GM19397 (cell line): ENCODE data around the gene UTS2R.
"Not testable (repeated sequence)": the region's sequence is repeated elsewhere in the genome, so short reads cannot be mapped to it uniquely, and the experiment has no call there.

ENCODE experiments used
- ATAC-seq: cut with Tn5 transposase; IDR thresholded peaks from one replicate; pipeline ENCODE4 v1.9.1; 2021; ENCODE audit warnings: mild to moderate bottlenecking, moderate library complexity; ENCODE audit not compliant: unreplicated experiment

UTS2R gene

DNA sequence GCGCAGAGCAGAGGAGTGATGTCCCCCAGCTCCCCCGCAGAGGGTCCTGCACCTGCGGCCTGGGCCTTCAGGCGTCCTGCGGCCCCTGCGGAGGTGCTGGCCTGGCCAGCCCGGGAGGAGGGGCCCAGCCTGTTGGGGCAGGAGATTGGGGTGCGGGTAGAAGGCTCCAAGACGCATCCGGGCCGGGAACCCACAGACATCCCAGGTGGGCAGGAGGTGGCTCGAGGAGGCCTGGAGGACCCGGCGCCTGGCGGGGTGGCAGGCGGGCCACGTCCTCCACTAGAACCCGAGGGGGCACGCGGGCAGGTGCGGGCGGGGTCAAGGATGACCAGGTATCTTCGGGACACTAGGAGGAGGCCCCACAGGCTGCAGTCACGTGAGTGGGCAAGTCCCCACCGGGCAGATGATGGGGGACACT lies 37.4 kb upstream of the UTS2R start:
- ATAC-seq = no peak

DNA sequence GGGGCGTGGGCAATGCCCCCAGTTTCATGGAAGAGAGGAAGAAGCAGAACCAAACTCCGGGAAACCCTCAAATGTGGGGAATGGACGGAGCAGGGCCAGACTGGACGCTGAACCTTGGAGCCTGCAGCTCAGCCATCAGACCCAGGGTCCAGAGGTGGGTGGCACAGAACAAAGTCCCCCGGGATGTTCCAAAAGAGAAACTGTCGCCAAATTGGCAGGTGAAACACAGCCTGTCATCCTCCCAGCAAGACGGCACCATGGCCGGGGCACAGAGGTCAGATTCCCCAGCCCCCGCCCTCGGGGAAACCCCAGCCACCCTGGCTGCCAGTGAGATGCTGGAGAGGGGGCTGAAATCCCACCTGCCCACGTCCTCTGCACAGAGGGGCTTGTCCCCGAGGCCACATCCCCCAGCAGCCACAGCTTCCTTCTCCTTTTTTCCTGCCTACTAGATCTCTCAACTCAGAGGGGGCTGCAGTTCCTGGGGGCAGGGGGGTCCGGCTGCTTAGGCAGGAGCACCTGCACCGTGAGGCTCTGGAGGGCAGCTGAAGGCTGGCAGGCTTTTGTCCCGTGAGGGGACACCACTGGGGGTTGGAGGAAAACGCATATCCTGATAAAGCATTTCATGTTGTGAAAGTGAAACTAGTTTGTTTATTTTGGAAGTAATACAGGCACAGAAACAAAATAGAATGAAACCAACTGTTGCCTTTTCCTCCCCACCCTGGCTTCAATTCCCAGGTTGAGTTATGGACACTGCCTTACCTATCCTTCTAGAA lies 36.8 kb upstream of the UTS2R start:
- ATAC-seq = no peak

DNA sequence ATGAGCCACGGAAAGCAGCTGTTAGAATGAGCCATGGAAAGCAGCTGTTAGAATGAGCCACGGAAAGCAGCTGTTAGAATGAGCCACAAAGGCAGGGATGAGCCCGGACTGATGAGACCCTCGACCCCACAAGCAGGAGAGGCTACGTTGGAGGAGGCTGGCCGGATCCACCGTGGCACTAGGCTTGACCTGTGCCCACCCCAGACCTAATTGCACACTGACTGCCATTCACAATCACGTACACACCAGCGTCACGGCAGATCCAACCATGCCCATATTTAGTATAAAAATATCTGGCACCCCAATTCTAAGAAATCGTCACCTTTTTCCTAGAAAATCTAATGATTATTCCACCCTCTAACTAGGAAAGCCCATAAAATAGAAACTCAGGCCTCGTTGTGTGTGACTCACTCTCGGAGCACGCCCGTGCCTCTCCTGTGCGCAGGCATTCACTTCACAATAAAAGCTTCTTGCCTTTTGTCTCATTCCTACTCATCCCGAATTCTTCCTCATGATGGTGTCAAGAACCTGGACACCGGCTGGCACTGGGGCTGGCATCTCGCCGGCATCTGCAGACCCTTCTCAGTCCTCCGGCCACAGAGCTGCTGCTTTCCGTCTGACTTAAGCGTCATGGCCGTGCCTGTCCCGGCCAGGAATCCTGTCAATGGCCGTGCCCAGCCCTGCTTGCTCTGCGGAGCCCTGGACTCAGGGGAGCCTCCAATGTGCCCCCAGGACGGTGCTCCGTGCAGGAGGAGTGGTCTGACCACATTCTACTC lies 32.5 kb upstream of the UTS2R start:
- no peak for ATAC-seq

DNA sequence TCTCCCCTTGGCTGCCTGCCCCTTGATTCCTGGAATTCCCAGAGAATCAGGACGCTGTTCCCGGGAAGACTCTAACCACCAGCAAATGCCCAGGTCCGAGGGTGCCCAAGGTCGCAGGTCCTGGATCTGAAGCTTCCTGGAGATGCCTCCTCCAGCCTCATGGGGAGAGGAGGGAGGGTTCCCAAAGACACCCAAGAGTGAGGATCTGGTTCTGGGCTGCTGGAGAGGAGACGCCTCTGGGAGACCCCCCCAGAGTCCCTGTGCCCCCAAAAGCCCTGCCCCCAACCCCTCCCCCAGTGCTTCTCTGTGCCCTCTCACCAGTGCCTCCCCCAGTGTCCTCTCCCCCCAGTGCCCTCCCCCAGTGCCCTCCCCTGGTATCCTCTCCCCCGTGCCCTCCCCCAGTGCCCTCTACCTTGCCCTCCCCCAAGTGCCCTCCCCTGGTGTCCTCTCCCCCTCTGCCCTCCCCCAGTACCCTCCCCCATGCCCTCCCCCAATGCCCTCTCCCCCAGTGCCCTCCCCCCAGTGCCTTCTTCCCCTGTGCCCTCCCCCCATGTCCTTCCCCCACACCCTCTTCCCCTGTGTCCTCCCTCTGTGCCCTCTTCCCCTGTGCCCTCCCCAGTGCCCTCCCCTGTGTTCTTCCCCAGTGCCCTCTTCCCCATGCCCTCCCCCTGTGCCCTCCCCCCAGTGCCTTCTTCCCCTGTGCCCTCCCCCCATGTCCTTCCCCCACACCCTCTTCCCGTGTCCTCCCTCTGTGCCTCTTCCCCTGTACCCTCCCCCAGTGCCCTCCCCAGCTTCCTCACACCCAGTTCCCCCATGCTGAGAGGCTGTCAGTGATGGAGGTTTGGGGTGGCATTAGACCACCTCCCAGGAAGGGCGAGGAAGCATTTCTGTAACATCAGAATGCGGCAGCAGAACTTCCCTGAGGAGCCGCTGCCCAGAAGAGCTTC lies 31.7 kb upstream of the UTS2R start:
- no peak for ATAC-seq

DNA sequence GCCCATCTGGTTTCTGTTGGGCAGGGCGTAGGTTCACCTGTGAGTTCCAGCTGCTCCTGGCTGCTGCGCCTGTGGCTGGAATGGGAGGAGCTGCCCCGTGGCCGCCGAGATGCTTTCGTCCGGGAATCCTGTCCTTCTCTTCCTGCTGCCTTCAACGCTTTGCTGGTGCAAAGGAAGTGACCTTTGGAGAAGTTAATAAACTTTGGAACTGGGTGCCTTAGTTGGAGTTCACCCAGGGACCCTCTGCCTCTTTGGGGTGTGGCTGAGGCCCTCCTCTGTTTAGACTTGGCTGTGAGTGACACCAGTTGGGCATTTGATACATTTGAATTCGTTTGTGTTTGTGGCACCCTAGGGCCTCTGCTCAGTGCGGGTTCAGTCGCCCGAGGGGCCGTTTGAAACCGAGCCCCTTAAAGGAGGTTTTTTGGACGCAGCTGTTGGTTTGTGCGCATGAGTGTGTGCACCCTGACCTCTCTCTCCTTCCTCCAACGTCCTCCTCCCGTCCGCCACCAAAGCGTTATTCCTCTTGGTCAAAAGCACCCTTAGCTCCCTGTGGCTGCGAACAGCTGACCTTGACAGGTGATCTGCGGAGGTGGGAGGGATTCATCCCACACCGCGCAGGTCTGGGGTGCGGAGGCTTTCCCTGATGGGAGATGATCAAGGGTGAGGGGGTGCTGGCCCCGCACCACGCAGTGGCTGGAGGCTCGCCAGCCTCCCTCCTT lies 29.0 kb upstream of the UTS2R start:
- ATAC-seq = no peak

DNA sequence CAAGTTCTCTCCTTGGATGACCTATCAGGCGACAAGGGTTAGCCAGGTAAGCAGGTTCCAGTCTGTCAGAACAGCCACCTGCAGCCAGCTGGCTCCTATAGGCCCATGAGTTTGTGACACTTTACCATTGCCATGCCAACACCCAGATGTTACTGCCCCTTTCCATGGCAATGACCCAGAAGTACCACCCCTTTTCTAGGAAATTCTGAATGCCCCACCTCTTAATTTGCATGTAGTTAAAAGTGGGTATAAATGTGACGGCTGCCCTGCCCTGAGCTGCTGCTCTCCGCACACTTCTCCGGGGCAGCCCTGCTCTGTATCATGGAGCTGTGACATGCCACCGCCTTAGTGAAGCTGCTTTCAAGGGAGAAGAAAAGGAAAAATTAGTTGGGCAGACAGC lies 28.0 kb upstream of the UTS2R start:
- ATAC-seq = no peak

DNA sequence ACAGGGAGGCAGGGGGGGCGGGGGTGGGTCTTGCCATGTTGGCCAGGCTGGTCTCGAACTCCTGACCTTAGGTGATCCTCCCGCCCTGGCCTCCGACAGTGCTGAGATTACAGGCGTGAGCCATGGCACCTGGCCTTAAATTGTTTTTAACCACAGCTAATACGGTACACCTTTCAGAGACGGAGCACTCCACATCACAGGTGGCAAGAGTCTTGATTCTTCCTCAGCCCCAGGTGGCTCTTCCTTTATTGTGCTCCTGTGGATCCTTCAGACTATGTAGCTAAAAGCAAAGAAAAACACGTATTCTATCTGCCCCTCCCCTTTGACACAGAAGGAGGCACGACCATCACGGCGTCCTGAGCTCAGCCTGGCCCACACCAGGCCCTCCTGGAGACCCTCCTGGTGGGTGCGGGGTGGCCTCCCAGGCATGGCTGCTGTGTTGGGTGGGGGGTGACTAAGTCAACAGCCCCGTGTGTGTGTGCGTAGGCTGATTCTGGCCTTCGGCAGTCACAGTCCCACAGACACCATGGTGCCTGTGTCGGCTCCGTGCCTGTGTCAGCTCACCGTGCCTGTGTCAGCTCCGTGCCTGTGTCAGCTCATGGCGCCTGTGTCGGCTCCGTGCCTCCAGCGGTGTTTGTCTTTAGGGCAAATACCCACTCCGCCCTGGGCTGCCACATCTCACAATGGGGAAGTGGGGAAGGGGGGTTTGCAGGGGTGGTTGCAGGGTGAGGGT lies 27.2 kb upstream of the UTS2R start:
- ATAC-seq = no peak

DNA sequence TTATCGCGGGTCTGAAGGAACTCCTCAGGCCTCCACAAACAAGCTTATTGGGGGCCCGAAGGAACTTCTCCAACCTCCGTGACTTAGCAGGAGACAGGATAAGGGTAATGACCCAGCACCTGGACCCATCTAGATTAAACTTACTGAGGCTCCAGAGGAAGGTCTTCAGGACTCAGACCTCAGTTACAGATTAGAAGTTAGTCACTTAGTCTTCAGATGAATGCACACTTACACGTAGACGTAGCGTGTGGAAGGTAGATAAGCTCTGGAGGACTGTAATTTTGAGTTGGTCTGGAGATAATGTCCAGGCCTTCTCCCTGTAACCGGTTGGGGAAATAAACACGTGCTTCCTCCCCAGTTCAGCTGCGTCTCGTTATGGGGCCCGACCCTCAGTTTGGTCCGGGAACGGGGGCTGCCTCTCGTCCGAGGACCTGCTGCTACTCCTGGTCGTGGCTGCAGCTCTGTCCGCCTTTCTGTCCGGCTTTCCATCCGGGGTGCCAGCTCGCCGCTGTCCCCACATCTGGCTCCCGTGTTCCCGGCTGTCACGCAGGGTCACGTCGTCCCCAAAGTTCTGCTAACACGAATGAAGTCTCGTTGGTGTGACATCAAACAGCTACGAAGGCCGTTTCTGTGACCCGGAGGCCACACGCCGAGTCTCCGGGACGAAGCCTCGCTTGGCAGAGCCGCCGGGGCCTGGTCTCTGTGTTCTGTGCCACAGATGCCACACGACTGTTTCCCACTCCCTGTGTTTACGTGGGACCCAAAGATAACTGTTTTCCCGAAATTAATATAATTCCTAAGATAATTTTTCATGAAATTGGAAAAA lies 26.2 kb upstream of the UTS2R start:
- ATAC-seq = no peak

DNA sequence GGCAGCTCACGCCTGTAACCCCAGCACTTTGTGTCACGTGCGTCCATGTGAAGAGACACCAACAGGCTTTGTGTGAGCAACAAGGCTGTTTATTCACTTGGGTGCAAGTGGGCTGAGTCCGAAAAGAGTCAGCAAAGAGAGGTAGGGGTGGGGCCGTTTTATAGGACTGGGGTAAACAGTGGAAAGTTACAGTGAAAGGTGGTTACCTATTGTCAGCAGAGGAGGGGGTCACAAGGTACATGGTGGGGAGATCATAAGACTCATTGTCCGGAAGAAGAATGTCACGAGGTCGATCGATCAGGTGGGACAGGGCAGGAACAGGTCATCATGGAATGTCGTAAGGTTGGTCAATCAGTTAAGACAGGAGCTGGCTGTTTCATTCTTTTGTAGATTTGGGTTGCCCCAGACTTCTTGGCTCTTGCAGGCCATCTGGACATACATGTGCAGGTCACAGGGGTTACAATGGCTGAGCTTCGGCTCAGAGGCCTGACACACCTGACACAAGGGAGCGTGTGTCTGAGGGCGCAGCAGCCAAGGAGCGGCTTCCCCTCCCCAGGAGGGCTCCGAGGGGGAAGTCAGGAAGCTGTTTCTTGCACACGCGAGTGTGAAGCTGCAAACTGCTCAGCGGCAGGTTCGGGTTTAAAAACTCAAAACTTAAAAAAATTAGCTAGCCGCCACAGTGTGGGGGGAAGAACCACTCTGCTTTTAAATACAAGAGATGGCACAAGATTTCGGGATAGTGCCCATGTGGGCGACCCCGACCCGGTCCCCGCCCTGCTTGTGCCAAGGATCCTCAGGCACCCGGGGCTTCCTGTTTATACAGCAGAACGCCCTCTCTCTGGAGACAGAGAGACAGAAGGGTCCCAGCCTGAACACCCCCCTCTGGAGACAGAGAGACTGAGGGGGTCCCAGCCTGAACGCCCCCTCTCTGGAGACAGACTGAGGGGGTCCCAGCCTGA lies 24.9 kb upstream of the UTS2R start:
- ATAC-seq = no peak

DNA sequence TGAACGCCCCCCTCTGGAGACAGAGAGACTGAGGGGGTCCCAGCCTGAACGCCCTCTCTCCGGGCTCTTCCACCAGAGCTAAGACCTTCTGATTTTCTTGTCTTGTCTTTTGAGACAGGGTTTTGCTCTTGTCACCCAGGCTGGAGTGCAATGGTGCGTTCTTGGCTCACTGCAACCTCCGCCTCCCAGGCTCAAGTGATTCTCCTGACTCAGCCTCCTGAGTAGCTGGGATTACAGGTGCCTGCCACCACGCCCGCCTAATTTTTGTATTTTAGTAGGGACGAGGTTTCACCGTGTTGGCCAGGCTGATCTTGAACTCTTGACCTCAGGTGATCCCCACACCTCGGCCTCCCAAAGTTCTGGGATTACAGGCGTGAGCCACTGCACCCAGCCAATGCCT lies 23.6 kb upstream of the UTS2R start:
- not testable (repeated sequence) for ATAC-seq

DNA sequence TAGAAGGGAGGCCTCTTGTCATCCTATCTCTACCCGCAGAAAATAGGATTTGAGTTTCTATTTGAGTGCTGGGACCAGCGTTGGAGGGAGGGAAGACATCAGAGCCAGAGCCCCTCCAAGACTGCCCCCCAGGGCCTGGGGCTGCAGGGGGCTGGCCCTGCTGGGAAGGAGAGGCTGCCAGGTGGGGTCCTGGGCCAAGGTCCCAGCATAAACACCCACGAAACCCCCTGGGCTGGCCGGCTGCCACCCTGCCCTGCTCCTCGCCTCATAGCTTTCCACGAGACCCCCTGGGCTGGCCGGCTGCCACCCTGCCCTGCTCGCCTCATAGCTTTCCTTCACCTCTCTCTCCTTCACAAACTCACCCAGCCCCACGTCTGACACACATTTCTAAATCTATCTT lies 23.1 kb upstream of the UTS2R start:
- no peak for ATAC-seq

DNA sequence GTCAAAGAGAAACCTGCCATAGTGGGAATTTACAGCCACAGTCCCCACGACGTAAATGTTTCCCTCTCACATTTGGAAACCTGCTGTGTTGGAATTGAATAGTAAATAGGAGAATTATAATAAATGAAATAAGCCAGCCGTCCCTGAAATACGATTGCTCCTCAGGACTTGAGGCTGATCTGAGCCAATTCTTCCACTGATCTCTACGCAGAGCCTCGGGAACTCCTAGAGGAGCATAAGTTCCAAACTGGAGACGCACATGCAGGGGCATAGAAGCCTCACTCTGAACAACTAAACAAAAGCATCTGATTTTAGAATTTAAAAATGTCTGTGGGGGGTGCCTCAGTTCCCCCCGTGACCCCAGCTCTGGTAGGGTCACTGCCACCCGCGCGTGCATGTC lies 22.7 kb upstream of the UTS2R start:
- no peak for ATAC-seq

DNA sequence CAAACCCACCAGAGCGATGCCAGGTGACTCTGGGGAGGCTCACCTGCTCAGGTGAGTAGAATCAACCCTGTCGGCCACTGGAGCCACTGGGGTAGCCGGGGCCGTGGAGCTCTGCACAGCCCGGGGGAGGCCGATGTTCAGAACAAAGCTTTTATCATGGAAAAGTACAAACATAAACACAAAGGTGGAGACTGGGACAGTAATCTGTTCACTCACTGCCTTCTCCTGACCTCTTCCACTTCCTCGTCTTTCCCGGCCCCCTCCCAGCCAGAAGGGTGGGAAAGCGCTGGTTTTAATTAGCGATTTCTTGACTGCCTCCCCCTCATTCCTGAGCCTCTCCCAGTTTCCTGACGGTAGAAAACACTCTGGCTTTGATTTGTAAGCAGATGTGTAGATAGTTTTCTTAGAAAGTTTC lies 22.3 kb upstream of the UTS2R start:
- ATAC-seq = no peak

DNA sequence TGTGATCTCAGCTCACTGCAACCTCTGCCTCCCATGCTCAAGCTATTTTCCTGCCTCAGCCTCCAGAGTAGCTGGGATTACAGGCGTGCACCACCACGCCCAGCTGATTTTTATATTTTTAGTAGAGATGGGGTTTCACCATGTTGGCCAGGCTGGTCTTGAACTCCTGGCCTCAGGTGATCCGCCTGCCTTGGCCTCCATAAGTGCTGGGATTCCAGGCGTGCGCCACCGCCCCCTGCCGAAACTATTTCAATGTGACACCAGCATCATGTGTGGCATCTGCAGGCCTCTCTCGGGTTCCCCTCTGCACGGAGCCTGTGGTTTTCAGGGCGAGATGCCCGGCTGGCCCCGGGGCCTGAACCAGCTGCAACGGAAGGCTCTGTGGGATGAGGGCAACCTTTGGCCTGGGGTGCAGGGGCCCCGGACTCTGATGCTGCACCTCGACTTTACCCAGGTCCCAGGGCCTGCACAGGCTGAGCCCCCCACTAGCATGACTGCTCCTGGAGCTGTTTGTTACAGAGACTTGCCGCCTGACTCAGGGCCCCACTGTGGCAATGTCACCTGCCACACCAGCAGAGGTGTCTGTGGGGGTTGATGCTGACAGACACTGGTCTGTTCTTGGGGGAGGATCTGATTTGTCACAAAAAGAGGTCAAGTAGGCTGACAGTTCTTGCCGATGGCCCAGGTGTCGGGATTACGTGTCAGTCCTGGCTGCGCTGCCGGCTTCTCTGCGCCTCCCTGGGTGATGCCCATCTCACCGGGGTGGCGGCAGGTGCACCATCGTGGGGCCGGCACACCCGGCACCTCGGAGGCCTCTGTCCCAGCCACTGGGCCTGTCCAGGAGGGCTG lies 21.2 kb upstream of the UTS2R start:
- ATAC-seq = no peak

DNA sequence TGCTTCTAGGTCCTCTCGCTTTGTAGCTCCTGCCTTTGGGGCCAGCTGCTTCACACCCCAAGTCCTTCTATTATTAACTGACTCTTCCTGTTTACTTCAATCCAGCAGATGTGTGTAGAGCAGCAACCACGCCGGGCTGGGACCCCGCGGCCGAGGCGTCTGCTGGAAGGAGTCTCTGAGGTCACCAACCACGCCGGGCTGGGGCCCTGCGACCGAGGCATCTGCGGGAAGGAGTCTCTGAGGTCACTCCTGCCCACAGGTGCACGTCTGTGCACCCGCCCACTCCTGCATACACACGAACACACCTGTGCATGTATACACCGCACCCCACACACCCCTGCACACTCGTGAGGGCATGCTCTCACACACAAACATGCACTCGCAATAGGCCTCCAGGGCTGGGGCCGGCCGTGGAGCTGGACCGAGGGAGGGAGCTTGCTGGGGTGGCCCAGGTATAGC lies 20.3 kb upstream of the UTS2R start:
- peak; percentile 53 for ATAC-seq

DNA sequence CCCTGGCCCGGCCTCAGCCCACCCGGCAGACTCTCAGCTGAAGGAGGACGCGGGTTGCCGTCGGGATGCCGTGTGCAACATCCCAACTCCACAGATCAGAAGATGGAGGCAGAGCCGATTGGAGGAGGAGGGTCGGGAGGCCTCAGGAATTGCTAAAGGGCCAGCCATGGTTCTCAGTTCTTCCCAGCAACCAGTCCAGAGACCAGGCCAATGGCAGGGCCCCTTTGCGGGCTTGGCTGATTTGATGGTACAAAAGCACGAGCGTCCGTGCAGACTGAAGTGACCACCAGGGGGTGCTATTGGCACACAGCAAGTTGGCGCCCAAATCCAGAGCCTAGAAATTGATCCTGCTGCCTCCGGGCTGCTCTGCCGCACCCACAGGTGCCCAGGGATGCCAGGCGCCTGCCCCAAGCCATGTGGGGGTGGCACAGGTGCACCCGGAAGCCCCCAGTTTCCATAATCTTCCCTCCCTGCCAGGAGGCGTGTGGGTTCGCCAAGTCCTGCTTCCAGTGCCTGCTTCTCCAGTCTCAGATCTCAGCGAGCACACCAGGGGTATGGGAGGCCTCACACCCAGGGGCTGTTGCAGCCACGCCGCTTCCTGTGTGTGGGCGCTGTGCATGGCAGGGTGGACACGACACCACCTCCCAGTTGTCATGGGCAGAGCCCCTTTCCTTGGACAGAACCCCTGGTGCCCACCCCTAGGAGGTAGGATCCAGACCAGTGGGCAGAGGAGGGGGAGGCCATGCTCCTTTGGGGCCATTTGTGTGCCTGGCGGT lies 19.7 kb upstream of the UTS2R start:
- peak; percentile 55 for ATAC-seq
